ENCODE results near the gene TMED9. TPM values are rescaled to one million over a fixed set of nuclear protein-coding genes. Genes with fewer than 3 reads are reported as not detected.

The TMED9 gene
- total RNA-seq, 1 experiment from 2014 or later, result 133 TPM

- DNase-seq (ENCODE audit: low read depth, low spot score), result no peak
- Histone ChIP-seq H2AFZ (ENCODE audit: low read depth, low read length, poor library complexity, severe bottlenecking) (no peak overlapping the region), H3K4me3 (replicated peaks in 1 of 2; ENCODE audit: low read depth in 1 of 2, low read length in 2 of 2) (no peak overlapping the region), H3K4me2 (ENCODE audit: low read length) (no peak overlapping the region; the same call in 1 of the 2 replicates), H3K27me3 (ENCODE audit: insufficient read depth, low read length) (no peaks in the 10 kb centered on the region), H3K4me1 (ENCODE audit: control insufficient read depth in 1 of 2, insufficient read depth in 2 of 2, low read length in 2 of 2) (peaks cover 0 to 10% of the 10 kb centered on the region in 2 experiments; a peak in 1 of 4 replicates), H3K9me2 (ENCODE audit: insufficient read depth) (no peaks in the 10 kb centered on the region), H4K20me1 (ENCODE audit: insufficient read depth) (no peaks in the 10 kb centered on the region), H3K36me3 (ENCODE audit: control insufficient read depth in 1 of 2, insufficient read depth in 2 of 2, low read length in 2 of 2) (no peaks in the 10 kb centered on the region), H3K9ac (ENCODE audit: low read length) (no peak overlapping the region), H3K9me3 (ENCODE audit: control insufficient read depth in 1 of 2, insufficient read depth in 1 of 2, low read depth in 1 of 2, low read length in 2 of 2) (no peaks in the 10 kb centered on the region), H3K79me2 (ENCODE audit: insufficient read depth, low read length) (no peaks in the 10 kb centered on the region), H3K27ac (ENCODE audit: low read depth, low read length) (no peak overlapping the region)
- CTCF ChIA-PET, result no interaction called here
- peak; percentile 63; the same call in 1 of the 2 replicates for ATAC-seq
- POLR2A ChIA-PET, result no interaction called here
- intact Hi-C loops (cut with micrococcal nuclease), result no loop called here
- TF ChIP-seq ATF3 (IDR thresholded peaks at IDR 0.05) (no peak), EGR1 (IDR thresholded peaks at IDR 0.05; ENCODE audit: low read depth) (no peak), FOSL1 (IDR thresholded peaks at IDR 0.05; ENCODE audit: low read depth) (no peak), REST (IDR thresholded peaks at IDR 0.05; ENCODE audit: low read depth) (no peak), ZFX (IDR thresholded peaks at IDR 0.05) (no peak), SIN3A (IDR thresholded peaks at IDR 0.05; ENCODE audit: low read depth) (no peak), MAX (IDR thresholded peaks at IDR 0.05) (no peak), CTCF (IDR thresholded peaks at IDR 0.05 in 2 of 3, conservative IDR thresholded peaks at IDR 0.05 in 1 of 3; ENCODE audit: borderline replicate concordance in 1 of 3, insufficient read depth in 1 of 3, low read depth in 2 of 3, low read length in 2 of 3) (no peak), SP1 (IDR thresholded peaks at IDR 0.05; ENCODE audit: low read depth) (no peak), YY1 (IDR thresholded peaks at IDR 0.05; ENCODE audit: extremely low read depth, insufficient replicate concordance, low read depth, low read length) (no peak), POLR2AphosphoS5 (IDR thresholded peaks at IDR 0.05; ENCODE audit: low read depth, low read length) (no peak), ELF1 (IDR thresholded peaks at IDR 0.05; ENCODE audit: borderline replicate concordance, low read depth) (no peak), ZBTB33 (IDR thresholded peaks at IDR 0.05; ENCODE audit: extremely low read depth, insufficient replicate concordance, low read length) (no peak), RAD21 (IDR thresholded peaks at IDR 0.05; ENCODE audit: low read depth) (no peak)
- RAD21 ChIA-PET (ENCODE audit: low non-redundant PET in 1 of 2, low total read pairs in 2 of 2, uncharacterized antibody in 2 of 2, unreplicated experiment in 2 of 2), result no interaction called here
- BruUV-seq (replicated peaks), result no TSS peak
Measured at GRCh38 chr5:177568326-177568725, 23.7 kb upstream of the TMED9 start.
